Measurements from ENCODE around the gene HOXA3.

The HOXA3 gene

DNA sequence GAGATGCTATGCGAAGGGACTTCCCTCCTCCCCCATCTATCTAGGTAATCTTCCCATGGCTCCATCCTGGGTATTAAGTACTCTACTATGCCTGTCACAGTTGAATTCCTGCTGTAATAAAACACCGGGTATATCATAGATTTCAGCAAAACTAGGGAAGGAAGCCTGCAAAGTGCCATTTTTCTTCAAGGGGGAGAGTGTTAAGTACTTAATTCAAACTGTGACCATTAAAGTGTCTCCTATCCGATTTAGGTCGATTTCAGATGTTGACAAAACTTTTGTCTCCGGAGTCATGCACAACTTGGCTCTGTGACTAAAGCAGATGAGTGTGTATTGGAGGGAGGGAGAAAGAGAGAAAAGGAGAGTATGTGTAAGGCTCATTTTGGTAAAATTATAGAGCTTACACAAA, 26.4 kb downstream of the HOXA3 start:
- no peak for DNase-seq

- DNase-seq, result no peak
These were observed 27.3 kb downstream of the HOXA3 start for GRCh38 chr7:27124902-27125689.

DNA sequence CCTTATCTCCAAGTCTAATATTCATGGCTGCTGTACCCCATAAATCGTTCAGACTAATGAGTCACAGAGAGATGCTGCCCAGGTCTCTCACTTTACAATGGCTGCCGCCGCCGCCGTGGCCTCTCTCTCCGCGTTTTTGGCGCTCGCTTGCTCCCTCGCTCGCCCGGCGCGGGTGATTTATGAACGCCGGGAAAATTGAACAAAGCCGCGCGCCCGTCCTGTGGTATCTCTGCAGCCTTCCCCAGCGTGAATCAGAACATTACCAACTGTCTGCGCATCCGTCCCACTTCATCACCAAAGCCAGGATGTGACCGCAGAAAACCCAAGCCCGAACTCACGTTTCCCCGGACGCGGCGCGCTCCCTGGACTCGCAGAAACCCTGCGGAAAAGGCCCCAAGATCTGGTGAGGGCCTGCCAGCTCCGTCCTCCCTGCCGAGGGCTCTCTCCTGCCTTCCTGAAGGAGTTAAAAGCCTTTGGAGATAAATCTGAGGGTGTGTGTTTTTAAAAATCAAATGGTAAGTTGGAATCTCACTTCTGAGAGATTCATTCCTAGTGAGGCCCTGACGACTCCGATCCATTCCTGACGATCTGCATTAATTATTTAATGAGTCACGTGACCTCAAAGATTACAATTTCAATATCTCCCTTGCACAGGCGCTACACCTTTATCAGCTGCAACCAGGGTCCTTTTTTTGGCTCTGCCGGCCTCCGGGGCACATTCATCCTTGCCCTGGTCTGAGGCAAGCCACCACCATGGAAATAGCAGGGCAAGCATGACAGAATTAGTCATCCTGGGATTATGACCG, 28.1 kb downstream of the HOXA3 start:
- no peak for DNase-seq

DNA sequence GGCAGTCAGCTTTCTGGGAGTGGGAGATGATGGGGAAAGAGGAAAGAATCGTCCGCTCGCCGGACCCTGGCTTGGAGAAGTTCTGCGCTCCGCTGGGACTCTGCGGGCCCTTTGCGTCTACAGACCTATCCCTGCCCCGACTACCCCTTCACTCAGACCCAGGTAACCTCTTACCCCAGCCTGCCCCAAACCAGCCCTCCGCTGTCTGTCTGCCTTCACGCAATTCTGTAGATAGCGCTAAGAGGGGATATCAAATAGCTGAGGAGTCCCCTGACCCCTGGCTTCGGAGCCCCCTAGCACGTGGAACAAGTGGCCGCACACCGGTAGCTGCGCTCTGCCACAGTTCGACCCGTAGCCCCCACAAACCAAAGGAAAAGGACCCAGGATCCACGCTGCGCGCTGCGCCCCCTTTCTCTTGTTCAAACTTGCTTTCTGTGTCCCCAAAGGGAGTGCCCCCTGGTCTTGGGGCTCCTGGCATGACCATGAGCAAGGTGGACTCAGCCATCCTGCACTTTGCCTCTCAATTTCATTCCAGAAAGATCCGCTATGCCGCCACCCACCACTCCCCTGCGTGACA, 28.8 kb downstream of the HOXA3 start:
- no peak for DNase-seq

DNA sequence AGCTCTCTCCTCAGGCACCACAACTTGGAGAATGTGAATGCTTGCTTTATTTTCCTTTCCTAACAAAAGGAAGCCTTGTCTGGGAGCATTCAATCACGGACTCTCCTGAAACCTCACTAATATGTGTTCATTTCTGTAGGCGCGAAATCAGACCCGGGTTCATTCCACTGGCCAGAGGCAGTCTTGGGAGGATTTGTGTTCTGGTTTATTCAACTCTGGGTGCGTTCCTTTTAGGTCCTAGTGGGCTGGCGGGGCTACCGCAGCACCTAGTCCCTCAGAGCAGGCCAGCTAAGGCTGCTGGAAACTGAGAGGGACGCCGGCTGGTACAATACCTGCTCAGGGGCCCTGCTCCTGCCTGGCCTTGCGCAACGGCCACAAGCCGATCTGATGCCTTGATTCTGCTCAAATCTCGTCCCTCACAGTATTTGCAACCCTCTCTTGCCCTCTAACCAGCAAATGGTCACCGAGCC, 29.3 kb downstream of the HOXA3 start:
- no peak for DNase-seq

GRCh38 chr7:27122077-27122910, 30.1 kb downstream of the HOXA3 start:
- DNase-seq, result no peak

GRCh38 chr7:27121684-27122076, 30.7 kb downstream of the HOXA3 start:
- no peak for DNase-seq

GRCh38 chr7:27119412-27119911, 32.9 kb downstream of the HOXA3 start:
- DNase-seq, result no peak

GRCh38 chr7:27118580-27118979, 33.8 kb downstream of the HOXA3 start:
- DNase-seq, result no peak

- DNase-seq, result no peak
These were observed 34.4 kb downstream of the HOXA3 start for GRCh38 chr7:27117887-27118491.

GRCh38 chr7:27116962-27117886, 35.2 kb downstream of the HOXA3 start:
- DNase-seq, result no peak

- no peak for DNase-seq
These were observed 36.1 kb downstream of the HOXA3 start for GRCh38 chr7:27116031-27116961.

DNA sequence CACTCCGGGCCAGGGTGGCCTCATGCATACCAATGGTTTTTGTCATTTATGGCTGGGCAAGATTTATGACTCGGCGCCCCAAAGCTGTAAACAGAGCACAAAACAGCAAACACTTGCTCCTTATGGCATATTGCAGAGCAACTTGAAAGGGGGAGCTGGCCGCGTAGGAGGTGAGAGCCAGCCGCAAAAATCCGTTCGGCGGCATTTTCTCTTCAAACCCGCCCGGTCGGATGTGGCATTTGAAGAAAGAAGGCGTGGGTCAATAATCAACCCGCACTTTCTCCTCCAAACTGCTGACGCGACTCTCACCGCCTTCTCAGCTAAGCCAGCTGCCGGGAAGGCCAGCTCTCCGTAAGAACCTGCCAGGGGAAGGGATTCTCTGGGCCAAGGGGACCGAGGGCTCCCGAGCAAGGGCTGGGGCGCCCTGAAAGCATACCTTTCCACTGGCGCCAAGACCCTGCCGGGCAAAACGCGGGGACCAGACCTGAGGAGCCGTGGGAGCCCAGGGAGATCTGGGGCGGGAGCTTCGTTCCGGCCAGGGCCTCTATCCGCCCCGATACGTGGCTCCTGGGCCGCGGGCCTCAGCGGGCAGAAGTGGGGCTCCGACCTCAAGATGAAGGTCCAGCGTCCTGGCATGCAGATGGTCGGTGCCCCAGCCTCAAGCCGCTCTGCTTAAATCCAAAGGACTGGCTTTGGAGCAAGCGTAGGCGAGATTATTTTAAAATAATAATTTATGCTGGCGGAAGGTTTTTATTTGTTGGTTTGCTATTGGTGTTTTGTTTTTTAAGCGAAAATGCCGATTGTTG, 37.0 kb downstream of the HOXA3 start:
- DNase-seq, result no peak

GRCh38 chr7:27114881-27115220, 37.5 kb downstream of the HOXA3 start:
- no peak for DNase-seq

DNA sequence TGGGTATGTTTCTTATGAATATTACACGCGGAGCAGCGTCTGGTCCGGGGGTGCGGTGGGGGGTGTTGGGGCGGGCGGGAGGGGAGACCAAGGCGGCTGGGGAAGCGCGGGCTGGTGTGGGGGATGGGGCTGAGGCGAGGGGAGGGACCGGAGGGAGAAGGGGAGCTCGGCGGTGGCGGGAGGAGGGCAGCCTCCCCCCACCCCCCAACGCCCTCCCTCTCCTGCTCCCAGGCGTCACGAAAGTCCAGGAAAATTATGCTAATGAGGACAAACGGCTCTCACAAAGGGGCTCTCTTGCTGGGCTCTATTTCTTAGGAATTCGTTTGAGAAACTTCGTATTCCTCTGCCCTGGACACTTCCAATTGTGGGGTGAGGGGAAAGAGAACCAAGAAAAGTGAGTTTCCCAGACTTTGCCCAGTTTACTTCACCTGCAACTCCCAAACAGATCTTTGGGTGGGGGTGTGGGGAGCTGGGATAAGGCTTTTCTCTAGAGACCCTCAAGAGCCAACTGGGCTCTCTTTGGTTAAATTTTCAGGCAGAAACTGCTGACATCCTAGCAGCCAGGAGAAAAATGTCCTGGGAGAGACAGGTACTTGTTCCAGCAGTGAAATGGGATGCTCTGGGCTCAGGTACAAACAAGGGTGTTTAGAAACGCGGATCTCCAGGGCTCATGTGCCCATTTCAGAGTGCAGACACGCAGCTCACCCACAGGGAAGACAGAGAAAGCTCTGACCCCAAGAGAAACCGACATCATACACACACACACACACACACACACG, 38.2 kb downstream of the HOXA3 start:
- no peak for DNase-seq

GRCh38 chr7:27112955-27113949, 39.1 kb downstream of the HOXA3 start:
- DNase-seq, result no peak

DNA sequence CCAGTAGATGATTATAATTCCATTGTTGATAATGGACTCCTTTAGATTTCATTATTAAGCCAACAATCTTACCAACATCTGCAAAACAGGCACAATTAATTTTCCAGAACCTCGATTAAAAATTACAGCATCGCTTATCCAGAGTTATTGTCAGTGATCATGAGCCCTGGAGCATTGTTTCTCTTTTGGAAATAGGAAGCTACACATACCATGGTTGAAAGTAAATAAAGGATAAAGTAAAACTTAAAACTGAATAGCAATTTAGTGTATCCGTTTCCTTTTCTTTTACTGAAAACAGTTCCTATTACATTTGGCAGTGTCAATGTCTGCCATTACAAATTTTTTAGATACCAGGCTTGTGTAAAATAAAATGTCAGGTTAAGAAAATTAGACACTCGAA, 40.0 kb downstream of the HOXA3 start:
- no peak for DNase-seq
